GM12878 (cell line): ENCODE results near the gene SLC1A2. TPM values are rescaled to one million over a fixed set of nuclear protein-coding genes. Genes with fewer than 3 reads are reported as not detected.

Experiments used
- ATAC-seq: fragments of 200-7000 bp; cut with Tn5 transposase; 3 replicates; pipeline ENCODE4 v1.9.1; 2020; ENCODE audit warnings: mild to moderate bottlenecking, moderate library complexity
- BruUV-seq: library from RNA; stranded (reverse); fragments of 400-500 nt; replicated peaks from 2 replicates; lab custom pipeline; 2021; lab: Mats Ljungman, UMichigan
- CTCF ChIA-PET: fragments of 300-600 bp; sonication (Branson Sonifier 250); formaldehyde crosslinking; extraction: SDS; loops from one replicate; lab custom pipeline; 2021; ENCODE audit warnings: inconsistent platforms; lab: Yijun Ruan, JAX
- POLR2A ChIA-PET: fragments of 350-600 bp; formaldehyde crosslinking; extraction: SDS; loops from one replicate; lab custom pipeline; 2021; ENCODE audit warnings: inconsistent platforms; lab: Charles Lee
- RAD21 ChIA-PET: fragments of 300-600 bp; sonication (Branson Sonifier 250); formaldehyde crosslinking; loops from one replicate; lab custom pipeline; 2023; ENCODE audit warnings: antibody characterized with exemption; ENCODE audit not compliant: unreplicated experiment; lab: Charles Lee
- SMC1A ChIA-PET: fragments of 300-600 bp; sonication (Branson Sonifier 250); formaldehyde crosslinking; loops from one replicate; lab custom pipeline; 2023; ENCODE audit not compliant: unreplicated experiment, uncharacterized antibody; lab: Charles Lee
- DNase-seq: peaks from one replicate; pipeline ENCODE4 v3.0.0-alpha.2; 2011; ENCODE audit warnings: low read depth, low spot score
- FAIRE-seq: peaks from 3 replicates; lab custom pipeline; 2011; peaks lifted over from hg19 to GRCh38; lab: Jason Lieb, UNC
- H2AFZ ChIP-seq: 2 replicates; pipeline ENCODE4 v1.6.0; 2011; ENCODE audit warnings: low read depth, low read length, control low read depth; ENCODE audit not compliant: control insufficient read depth
- H3K27ac ChIP-seq: 2 replicates; pipeline ENCODE4 v1.5.1; 2011; ENCODE audit warnings: control low read depth; ENCODE audit not compliant: control insufficient read depth, insufficient read depth
- H3K27me3 ChIP-seq, 2 experiments: replicated peaks in 1 of 2; 2 replicates each; pipeline versions ENCODE4 v1.6.0 to v1.6.1; 2011; ENCODE audit warnings: low read length in 1 of 2; ENCODE audit not compliant: control insufficient read depth in 2 of 2, insufficient read depth in 2 of 2
- H3K36me3 ChIP-seq, 2 experiments: 2 replicates each; pipeline ENCODE4 v1.5.1; 2011; ENCODE audit warnings: low read length in 1 of 2; ENCODE audit not compliant: control insufficient read depth in 2 of 2, insufficient read depth in 2 of 2
- H3K4me1 ChIP-seq: 2 replicates; pipeline ENCODE4 v1.6.1; 2011; ENCODE audit warnings: mild to moderate bottlenecking, low read length, moderate library complexity, mixed read lengths; ENCODE audit not compliant: control insufficient read depth, insufficient read depth
- H3K4me2 ChIP-seq: 2 replicates; pipeline ENCODE4 v1.6.0; 2011; ENCODE audit warnings: control low read depth; ENCODE audit not compliant: control insufficient read depth, insufficient read depth
- H3K4me3 ChIP-seq: fragments of 200-600 bp; sonication (generic); 2 replicates; pipeline ENCODE4 v1.5.1; 2016
- H3K79me2 ChIP-seq: 2 replicates; pipeline ENCODE4 v1.6.0; 2011; ENCODE audit warnings: low read length; ENCODE audit not compliant: control insufficient read depth, insufficient read depth
- H3K9ac ChIP-seq: 2 replicates; pipeline ENCODE4 v1.8.0; 2011; ENCODE audit warnings: low read length, control low read depth, mixed read lengths; ENCODE audit not compliant: control insufficient read depth, insufficient read depth
- H3K9me3 ChIP-seq: replicated peaks from 3 replicates; pipeline ENCODE4 v1.5.1; 2011; ENCODE audit warnings: mild to moderate bottlenecking, low read length; ENCODE audit not compliant: control insufficient read depth, insufficient read depth
- H4K20me1 ChIP-seq: 2 replicates; pipeline ENCODE4 v1.6.0; 2011; ENCODE audit not compliant: control insufficient read depth, insufficient read depth
- ATF3 ChIP-seq: IDR thresholded peaks from 2 replicates; pipeline ENCODE4 v1.6.1; 2011; ENCODE audit warnings: low read depth, mild to moderate bottlenecking, low read length, moderate library complexity, borderline replicate concordance; ENCODE audit errors: extremely low read depth
- EP300 ChIP-seq, 2 experiments: fragments of 150-350 bp in 1 of 2; IDR thresholded peaks; 2 replicates each; pipeline ENCODE4 v1.6.1; 2011 to 2012; ENCODE audit warnings: low read depth in 2 of 2, low read length in 2 of 2, borderline replicate concordance in 1 of 2, improper control_type of control experiment in 1 of 2, inconsistent platforms in 1 of 2; ENCODE audit not compliant: control insufficient read depth in 1 of 2
- GABPA ChIP-seq: IDR thresholded peaks from 2 replicates; pipeline ENCODE4 v1.6.1; 2014; ENCODE audit warnings: antibody characterized with exemption, low read depth, mild to moderate bottlenecking, inconsistent platforms
- GATAD2B ChIP-seq: fragments of 450-650 bp; conservative IDR thresholded peaks from 2 replicates; pipeline ENCODE4 v1.6.1; 2017; ENCODE audit warnings: low read depth, mild to moderate bottlenecking, moderate library complexity
- MXI1 ChIP-seq: fragments of 150-350 bp; IDR thresholded peaks from 2 replicates; pipeline ENCODE4 v1.6.1; 2011; ENCODE audit warnings: low read depth, mild to moderate bottlenecking, inconsistent platforms, low read length, improper control_type of control experiment
- MYC ChIP-seq: IDR thresholded peaks from 2 replicates; pipeline ENCODE4 v1.6.1; 2011; ENCODE audit warnings: mild to moderate bottlenecking, low read length, moderate library complexity, inconsistent platforms; ENCODE audit not compliant: insufficient read depth, insufficient replicate concordance, insufficient read length, severe bottlenecking
- NR2F1 ChIP-seq: fragments of 450-650 bp; conservative IDR thresholded peaks from 2 replicates; pipeline ENCODE4 v1.6.1; 2017; ENCODE audit warnings: mild to moderate bottlenecking
- RAD51 ChIP-seq: fragments of 450-650 bp; IDR thresholded peaks from 2 replicates; pipeline ENCODE4 v1.6.1; 2016; ENCODE audit warnings: moderate library complexity, mild to moderate bottlenecking, inconsistent platforms
- RCOR1 ChIP-seq: conservative IDR thresholded peaks from 2 replicates; pipeline ENCODE4 v1.6.1; 2012; ENCODE audit warnings: low read depth, low read length, improper control_type of control experiment
- RELA ChIP-seq: fragments of 450-650 bp; IDR thresholded peaks from 2 replicates; pipeline ENCODE4 v1.8.0; 2014; ENCODE audit warnings: borderline replicate concordance; ENCODE audit not compliant: partially characterized antibody
- RELB ChIP-seq: fragments of 450-650 bp; IDR thresholded peaks from 2 replicates; pipeline ENCODE4 v1.6.1; 2017; ENCODE audit warnings: low read depth, mild to moderate bottlenecking, moderate library complexity
- SPI1 ChIP-seq: IDR thresholded peaks from 2 replicates; pipeline ENCODE4 v1.6.1; 2011; ENCODE audit warnings: low read depth, mild to moderate bottlenecking, low read length, moderate library complexity, borderline replicate concordance; ENCODE audit not compliant: insufficient read depth
- STAT1 ChIP-seq: fragments of 450-650 bp; conservative IDR thresholded peaks from 2 replicates; pipeline ENCODE4 v1.6.1; 2014; ENCODE audit warnings: antibody characterized with exemption, mild to moderate bottlenecking
- ZNF687 ChIP-seq: fragments of 450-650 bp; IDR thresholded peaks from 2 replicates; pipeline ENCODE4 v1.6.1; 2017; ENCODE audit warnings: mild to moderate bottlenecking, moderate library complexity
- ZZZ3 ChIP-seq: IDR thresholded peaks from 2 replicates; pipeline ENCODE4 v1.6.1; 2011; ENCODE audit warnings: low read depth; ENCODE audit not compliant: control insufficient read depth, insufficient read length
- WGBS: methylation state at CpG from one replicate; pipeline ENCODE4 v1.1.6; 2016; ENCODE audit warnings: low lambda C conversion rate; ENCODE audit not compliant: insufficient replicate concordance, insufficient coverage; ENCODE audit errors: missing lambda C conversion rate; 5-methylcytosine and 5-hydroxymethylcytosine counted together
- in situ Hi-C: fragments of 300-500 bp; cut with MboI; formaldehyde crosslinking; loops from 9 replicates; pipeline ENCODE4 v1.14.3; 2018; ENCODE audit warnings: mixed read lengths
- intact Hi-C: fragments of 100-400 bp; cut with micrococcal nuclease; formaldehyde crosslinking; loops from one replicate; pipeline ENCODE4 v1.14.2; 2022; ENCODE audit not compliant: unreplicated experiment
- polyA plus RNA-seq, 11 experiments: library from polyadenylated mRNA; depleted of rRNA in 4 of 11; unstranded in 6 of 11; stranded (reverse) in 5 of 11; fragments of >200 nt; fragmentation: Nextera tagmentation in 4 of 11; fragmentation: Illumina TruSeq in 1 of 11; extraction: Ambion mirVana in 4 of 11; extraction: Trizol in 1 of 11; gene quantifications; 1 replicate in 1 of 11; 2 replicates in 10 of 11; pipeline versions ENCODE4 v1.2.1 to v1.2.3, GENCODE V29; 2011 to 2016; ENCODE audit warnings: inconsistent platforms in 2 of 11, missing spikeins in 2 of 11, low read depth in 1 of 11
- total RNA-seq, 4 experiments: library from RNA; depleted of rRNA in 3 of 4; stranded (reverse); fragments of >200 nt in 3 of 4; fragmentation: Illumina TruSeq in 1 of 4; extraction: Trizol in 1 of 4; gene quantifications; 2 replicates each; pipeline versions ENCODE4 v1.2.1 to v1.2.3, GENCODE V29; 2013 to 2021
- TF ChIP-seq, protein P1 (sequence below): fragments of 450-650 bp; conservative IDR thresholded peaks from 2 replicates; pipeline ENCODE4 v1.6.1; 2017; ENCODE audit warnings: mild to moderate bottlenecking, moderate library complexity

SLC1A2 gene
- total and polyA plus RNA-seq, 10 of the 15 experiments (the other 5 are each of a cell fraction or from before 2014, with no cell fraction given): 0.01 to 0.84 (median 0.22) TPM; not detected in 1

GRCh38 chr11:35466058-35466457 lies 46.7 kb upstream of the SLC1A2 start:
- no peak overlapping the region for H3K4me2 ChIP-seq
- RAD21 ChIA-PET: no interaction called here
- no peaks in the 10 kb centered on the region for H3K9me3 ChIP-seq
- H3K9ac ChIP-seq: no peak overlapping the region
- intact Hi-C loops (no loop called here), in situ Hi-C loops (no loop called here)
- no peak for DNase-seq
- peaks cover 3 to 13% of the 10 kb centered on the region in 2 experiments; a peak in 3 of 4 replicates for H3K27me3 ChIP-seq
- no TSS peak for BruUV-seq
- H3K27ac ChIP-seq: no peak overlapping the region
- H3K4me3 ChIP-seq: no peak overlapping the region
- CTCF ChIA-PET: no interaction called here
- WGBS: 0% methylated on average over 3 of the region's 3 CpGs
- no peaks in the 10 kb centered on the region for H3K36me3 ChIP-seq
- H4K20me1 ChIP-seq: no peaks in the 10 kb centered on the region
- POLR2A ChIA-PET: no interaction called here
- no peaks in the 10 kb centered on the region for H3K79me2 ChIP-seq
- SMC1A ChIA-PET: interaction anchor here (0.6 kb wide), 1 partner anchor 999 kb away, joined by 3 read pairs; no protein-coding TSS in a partner anchor
- no peak overlapping the region for H2AFZ ChIP-seq
- no peak for ATAC-seq
- no peaks in the 10 kb centered on the region for H3K4me1 ChIP-seq
- no peak for FAIRE-seq
- TF ChIP-seq GABPA: no peak
- no peak for TF ChIP-seq ATF3
- no peak for TF ChIP-seq STAT1
- no peak for TF ChIP-seq ZNF687
- TF ChIP-seq SPI1: no peak
- no peak for TF ChIP-seq MYC
- TF ChIP-seq RCOR1: no peak
- no peak for TF ChIP-seq ZZZ3
- TF ChIP-seq GATAD2B: no peak
- no peak for TF ChIP-seq RELA
- no peak for TF ChIP-seq NR2F1
- no peak for TF ChIP-seq EP300 (IDR thresholded peaks at IDR 0.05; ENCODE audit: borderline replicate concordance in 1 of 2, control insufficient read depth in 1 of 2, low read depth in 2 of 2, low read length in 2 of 2)
- TF ChIP-seq RELB: no peak
- no peak for TF ChIP-seq RAD51
- no peak for TF ChIP-seq MXI1
- TF ChIP-seq, protein P1, sequence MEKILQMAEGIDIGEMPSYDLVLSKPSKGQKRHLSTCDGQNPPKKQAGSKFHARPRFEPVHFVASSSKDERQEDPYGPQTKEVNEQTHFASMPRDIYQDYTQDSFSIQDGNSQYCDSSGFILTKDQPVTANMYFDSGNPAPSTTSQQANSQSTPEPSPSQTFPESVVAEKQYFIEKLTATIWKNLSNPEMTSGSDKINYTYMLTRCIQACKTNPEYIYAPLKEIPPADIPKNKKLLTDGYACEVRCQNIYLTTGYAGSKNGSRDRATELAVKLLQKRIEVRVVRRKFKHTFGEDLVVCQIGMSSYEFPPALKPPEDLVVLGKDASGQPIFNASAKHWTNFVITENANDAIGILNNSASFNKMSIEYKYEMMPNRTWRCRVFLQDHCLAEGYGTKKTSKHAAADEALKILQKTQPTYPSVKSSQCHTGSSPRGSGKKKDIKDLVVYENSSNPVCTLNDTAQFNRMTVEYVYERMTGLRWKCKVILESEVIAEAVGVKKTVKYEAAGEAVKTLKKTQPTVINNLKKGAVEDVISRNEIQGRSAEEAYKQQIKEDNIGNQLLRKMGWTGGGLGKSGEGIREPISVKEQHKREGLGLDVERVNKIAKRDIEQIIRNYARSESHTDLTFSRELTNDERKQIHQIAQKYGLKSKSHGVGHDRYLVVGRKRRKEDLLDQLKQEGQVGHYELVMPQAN: no peak
